GM12878 (cell line): ENCODE results near the gene PRMT7. TPM values are rescaled to one million over a fixed set of nuclear protein-coding genes. Genes with fewer than 3 reads are reported as not detected.

ENCODE experiments used
- ASH2L ChIP-seq: fragments of 300-600, 200-600 bp; sonication (generic); IDR thresholded peaks from 2 replicates; pipeline ENCODE4 v1.6.1; 2017; ENCODE audit warnings: low read depth, mild to moderate bottlenecking, borderline replicate concordance
- EP300 ChIP-seq, 2 experiments: fragments of 150-350 bp in 1 of 2; IDR thresholded peaks; 2 replicates each; pipeline ENCODE4 v1.6.1; 2011 to 2012; ENCODE audit warnings: low read depth in 2 of 2, low read length in 2 of 2, borderline replicate concordance in 1 of 2, improper control_type of control experiment in 1 of 2, inconsistent platforms in 1 of 2; ENCODE audit not compliant: control insufficient read depth in 1 of 2
- EZH2 ChIP-seq: IDR thresholded peaks from 2 replicates; pipeline ENCODE4 v1.6.1; 2012; ENCODE audit warnings: low read depth, mild to moderate bottlenecking, control low read depth, inconsistent platforms, low read length, borderline replicate concordance; ENCODE audit not compliant: control insufficient read depth
- FOS ChIP-seq: IDR thresholded peaks from 3 replicates; pipeline ENCODE4 v1.6.1; 2011; ENCODE audit warnings: borderline replicate concordance; ENCODE audit not compliant: insufficient read length; ENCODE audit errors: extremely low read depth
- KAT2A ChIP-seq: conservative IDR thresholded peaks from 2 replicates; pipeline ENCODE4 v1.6.1; 2011; ENCODE audit warnings: low read depth, low read length; ENCODE audit not compliant: control insufficient read depth
- KDM1A ChIP-seq: fragments of 200-600 bp; sonication (generic); IDR thresholded peaks from 2 replicates; pipeline ENCODE4 v1.6.1; 2016; ENCODE audit warnings: borderline replicate concordance
- NFYB ChIP-seq: IDR thresholded peaks from 2 replicates; pipeline ENCODE4 v1.6.1; 2011; ENCODE audit warnings: low read depth, mild to moderate bottlenecking, low read length, improper control_type of control experiment, moderate library complexity; ENCODE audit not compliant: insufficient read depth
- PAX5 ChIP-seq: IDR thresholded peaks from 2 replicates; pipeline ENCODE4 v1.6.1; 2011; ENCODE audit warnings: low read depth, low read length, borderline replicate concordance
- POLR2AphosphoS2 ChIP-seq: IDR thresholded peaks from 2 replicates; pipeline ENCODE4 v1.6.1; 2011; ENCODE audit warnings: low read depth, mild to moderate bottlenecking, low read length, improper control_type of control experiment, moderate library complexity
- SMARCA5 ChIP-seq: fragments of 450-650 bp; IDR thresholded peaks from 2 replicates; pipeline ENCODE4 v1.6.1; 2017; ENCODE audit warnings: mild to moderate bottlenecking
- TCF3 ChIP-seq: IDR thresholded peaks from 2 replicates; pipeline ENCODE4 v1.6.1; 2012; ENCODE audit warnings: low read depth, mild to moderate bottlenecking, low read length, borderline replicate concordance; ENCODE audit not compliant: insufficient read depth
- ZBTB40 ChIP-seq: fragments of 450-650 bp; IDR thresholded peaks from 2 replicates; pipeline ENCODE4 v1.6.1; 2016; ENCODE audit warnings: mild to moderate bottlenecking, moderate library complexity, borderline replicate concordance
- ZSCAN29 ChIP-seq: fragments of 450-650 bp; IDR thresholded peaks from 2 replicates; pipeline ENCODE4 v1.6.1; 2017; ENCODE audit warnings: mild to moderate bottlenecking, moderate library complexity
- ZZZ3 ChIP-seq: IDR thresholded peaks from 2 replicates; pipeline ENCODE4 v1.6.1; 2011; ENCODE audit warnings: low read depth; ENCODE audit not compliant: control insufficient read depth, insufficient read length
- polyA plus RNA-seq, 11 experiments: library from polyadenylated mRNA; depleted of rRNA in 4 of 11; unstranded in 6 of 11; stranded (reverse) in 5 of 11; fragments of >200 nt; fragmentation: Nextera tagmentation in 4 of 11; fragmentation: Illumina TruSeq in 1 of 11; extraction: Ambion mirVana in 4 of 11; extraction: Trizol in 1 of 11; gene quantifications; 1 replicate in 1 of 11; 2 replicates in 10 of 11; pipeline versions ENCODE4 v1.2.1 to v1.2.3, GENCODE V29; 2011 to 2016; ENCODE audit warnings: inconsistent platforms in 2 of 11, missing spikeins in 2 of 11, low read depth in 1 of 11
- total RNA-seq, 4 experiments: library from RNA; depleted of rRNA in 3 of 4; stranded (reverse); fragments of >200 nt in 3 of 4; fragmentation: Illumina TruSeq in 1 of 4; extraction: Trizol in 1 of 4; gene quantifications; 2 replicates each; pipeline versions ENCODE4 v1.2.1 to v1.2.3, GENCODE V29; 2013 to 2021

PRMT7 gene
- total and polyA plus RNA-seq, 10 of the 15 experiments (the other 5 are each of a cell fraction or from before 2014, with no cell fraction given): 5.1 to 56.1 (median 42.0) TPM

GRCh38 chr16:68401871-68402747 is 91.3 kb downstream of the PRMT7 start (continued):
- TF ChIP-seq EP300 (IDR thresholded peaks at IDR 0.05; ENCODE audit: borderline replicate concordance in 1 of 2, control insufficient read depth in 1 of 2, low read depth in 2 of 2, low read length in 2 of 2) (no peak), ZSCAN29 (no peak), KAT2A (no peak), ASH2L (no peak), POLR2AphosphoS2 (no peak), ZBTB40 (no peak), EZH2 (no peak), FOS (no peak), ZZZ3 (no peak), TCF3 (no peak), PAX5 (no peak), SMARCA5 (no peak), NFYB (no peak), KDM1A (no peak)
- TF ChIP-seq, all 136 proteins: peak for 0
